AG20443 (cell line): ENCODE data around the gene TGIF1.

Source experiments
- DNase-seq: peaks from one replicate; pipeline ENCODE4 v3.0.0; 2012; ENCODE audit warnings: low spot score, mixed read lengths

The TGIF1 gene

DNA sequence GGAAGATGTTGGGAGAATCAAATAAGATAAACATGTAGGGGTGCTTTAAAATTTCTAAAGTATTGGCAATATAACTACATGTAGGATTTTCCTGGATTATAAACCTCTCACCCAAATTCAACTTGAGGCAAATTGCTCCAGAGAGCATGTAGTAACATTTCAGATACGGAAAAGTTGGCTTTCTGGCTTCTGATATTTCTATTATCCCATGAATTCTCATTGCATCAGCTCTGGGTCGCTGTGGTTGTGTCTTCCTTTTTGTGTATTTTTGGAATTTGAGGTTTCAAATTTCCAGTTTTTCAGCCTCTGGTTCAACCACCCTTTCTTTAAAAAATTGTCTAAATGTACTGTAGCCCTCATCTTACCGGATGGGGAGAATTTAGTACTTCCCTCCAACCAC, 32.3 kb downstream of the TGIF1 start:
- no peak for DNase-seq

DNA sequence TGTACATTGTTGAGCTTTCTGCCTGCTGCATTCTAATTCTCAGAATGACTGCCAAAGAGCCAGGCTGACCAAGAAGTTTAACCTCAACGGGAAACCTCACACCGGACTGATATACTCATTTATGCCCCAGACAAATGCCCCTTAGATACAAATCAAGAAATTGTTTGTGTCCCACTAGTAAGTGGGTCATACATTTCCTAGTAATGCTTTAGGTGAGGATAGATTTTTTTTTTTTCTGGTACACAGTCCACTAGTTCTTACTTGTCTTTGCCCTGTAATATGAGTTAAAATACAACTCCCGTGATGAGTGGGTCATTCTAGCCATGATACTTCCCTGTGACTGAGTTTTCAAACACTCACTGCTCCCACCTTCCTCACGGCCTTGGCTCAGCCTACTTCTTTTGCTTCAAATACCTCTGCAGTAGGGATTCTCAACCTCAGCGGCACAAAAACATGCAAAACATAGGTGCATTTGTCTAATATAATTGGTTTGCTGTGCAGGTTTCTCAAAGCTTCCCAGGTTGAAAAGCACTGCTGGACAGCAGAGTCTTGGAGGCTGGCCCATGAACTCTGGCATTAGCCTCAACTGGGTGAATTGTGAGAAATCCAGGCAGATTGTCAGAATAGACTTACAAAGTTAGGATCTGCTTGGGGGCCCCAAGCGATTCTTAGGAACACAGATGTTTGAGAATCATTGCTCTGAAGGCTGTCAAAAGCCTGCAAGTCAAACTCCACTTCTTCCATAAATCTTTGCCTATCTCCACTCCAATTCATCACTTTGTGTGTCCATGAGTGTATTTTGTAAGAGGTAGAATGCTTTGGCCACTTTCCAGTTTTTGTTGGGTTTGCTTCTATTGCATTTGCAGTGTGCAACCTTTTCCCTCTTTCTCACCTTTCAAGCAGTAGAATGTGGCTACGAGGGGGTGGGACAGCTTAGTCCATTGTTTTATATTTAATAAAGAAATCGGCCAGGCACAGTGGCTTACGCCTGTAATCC, 35.5 kb downstream of the TGIF1 start:
- DNase-seq = no peak

DNA sequence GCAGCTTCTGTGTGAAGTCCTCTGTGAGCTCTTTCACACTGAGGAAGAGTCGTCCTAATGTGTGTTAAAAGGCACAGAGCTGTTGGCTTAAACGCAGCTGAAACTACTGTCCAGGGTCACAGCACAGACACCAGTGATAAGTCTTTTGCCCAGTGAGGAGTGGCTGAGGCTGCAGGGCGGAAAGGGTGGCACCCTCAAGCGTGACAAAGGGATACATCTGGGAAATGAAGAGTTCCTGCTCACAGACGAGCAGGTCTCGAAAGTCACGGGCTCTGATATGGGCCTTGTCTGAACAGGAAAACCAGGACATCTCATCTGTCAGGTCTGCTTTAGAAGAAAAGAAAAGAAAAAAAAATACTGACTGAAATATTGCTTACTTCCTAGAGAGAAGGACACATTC, 36.5 kb downstream of the TGIF1 start:
- no peak for DNase-seq

- no peak for DNase-seq
Observed at GRCh38 chr18:3489462-3489861, 39.5 kb downstream of the TGIF1 start.

GRCh38 chr18:3491981-3492555, 42.1 kb downstream of the TGIF1 start:
- no peak for DNase-seq

GRCh38 chr18:3492721-3493120, 42.7 kb downstream of the TGIF1 start:
- no peak for DNase-seq

- DNase-seq = no peak
Observed at GRCh38 chr18:3493501-3494244, 43.7 kb downstream of the TGIF1 start.

DNA sequence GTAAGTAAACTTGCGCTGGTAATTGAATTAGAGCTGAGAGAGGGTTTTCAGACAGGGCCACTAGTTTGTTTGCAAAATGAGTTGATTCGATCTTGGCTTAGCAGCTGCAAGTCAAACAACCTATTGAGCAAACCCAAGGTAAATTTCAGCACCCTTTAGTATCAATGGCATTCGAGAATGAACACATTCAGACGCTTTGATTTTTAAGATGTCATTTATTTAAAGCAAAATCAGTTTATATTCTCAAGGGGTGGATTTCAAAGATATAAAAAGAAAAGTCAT, 44.2 kb downstream of the TGIF1 start:
- DNase-seq = no peak

DNA sequence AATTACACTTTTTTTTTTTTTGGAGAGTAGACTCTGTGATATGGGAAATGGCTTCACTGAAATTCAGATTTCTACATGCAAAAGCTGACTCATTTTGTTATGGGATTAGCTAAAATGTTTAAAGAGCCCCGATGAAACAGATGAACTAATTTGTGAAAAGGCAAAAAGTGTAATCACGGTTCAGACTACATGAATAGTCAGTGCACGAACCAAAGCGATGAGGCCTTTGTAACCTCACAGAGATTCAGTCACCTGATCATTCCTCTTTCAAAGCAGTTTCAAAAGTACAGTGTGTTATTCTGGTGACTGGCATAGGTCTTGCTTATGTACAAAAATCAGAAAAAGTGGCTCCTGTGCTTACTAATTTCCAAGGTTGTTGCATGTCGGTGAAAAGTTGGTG, 44.6 kb downstream of the TGIF1 start:
- no peak for DNase-seq

GRCh38 chr18:3495691-3496430, 45.9 kb downstream of the TGIF1 start:
- DNase-seq = no peak

DNA sequence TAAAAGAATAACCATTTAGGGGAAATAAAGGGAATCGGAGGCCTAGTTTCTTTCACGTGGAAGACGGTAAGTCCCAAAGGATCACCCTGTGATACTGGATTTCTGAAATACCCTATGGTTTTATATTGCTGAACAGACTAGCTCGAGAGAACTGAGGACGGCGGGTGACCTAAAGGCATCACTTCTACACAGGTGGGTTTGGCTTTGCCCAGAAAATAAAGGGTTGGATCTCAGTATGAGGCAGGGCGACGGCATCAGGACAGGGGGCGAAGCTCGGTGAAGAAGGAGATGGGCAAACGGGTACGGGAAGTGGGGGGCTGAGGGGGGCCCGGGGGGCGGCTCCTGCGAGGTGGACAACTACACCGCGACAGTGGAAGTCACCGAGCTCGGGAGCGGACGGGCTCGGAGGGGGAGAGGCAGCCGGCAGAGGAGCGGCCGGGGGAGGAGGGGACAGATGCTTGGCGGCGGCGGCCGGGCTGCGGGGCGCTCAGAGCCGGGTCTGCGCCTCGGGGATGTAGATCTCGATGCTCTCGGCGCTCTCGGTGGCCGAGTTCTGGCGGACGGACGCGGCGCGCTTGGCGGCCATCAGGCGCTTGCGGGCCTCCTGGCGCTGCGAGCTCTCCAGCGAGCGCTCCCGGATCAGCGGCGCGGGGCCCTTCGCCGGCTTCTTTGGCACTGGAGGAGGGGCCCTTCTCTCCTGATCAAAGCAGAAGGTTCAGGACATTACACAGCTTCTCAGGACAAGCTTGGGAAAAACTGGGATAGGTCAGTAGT, 48.9 kb downstream of the TGIF1 start:
- peak; percentile 80 for DNase-seq

GRCh38 chr18:3499501-3499900, 49.5 kb downstream of the TGIF1 start:
- peak; percentile 33 for DNase-seq

DNA sequence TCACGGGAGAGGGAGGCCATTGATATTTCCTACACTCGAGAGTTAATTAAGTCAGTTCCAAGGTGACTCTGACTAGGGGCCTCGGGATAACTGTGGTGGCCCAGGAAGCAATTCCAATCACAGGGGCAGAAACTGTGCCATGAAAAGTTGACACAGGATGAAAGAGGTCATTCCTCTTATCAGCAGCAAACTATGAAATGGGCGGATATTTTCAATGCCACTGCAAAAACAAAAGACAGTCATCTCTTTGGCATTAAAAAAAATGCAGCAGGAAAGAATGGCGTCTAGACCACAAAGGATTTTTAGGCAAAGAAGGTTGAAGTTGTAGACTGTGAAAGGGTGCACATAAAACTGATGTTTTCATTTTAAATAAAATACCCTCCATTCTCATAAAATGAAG, 50.0 kb downstream of the TGIF1 start:
- DNase-seq = no peak

- DNase-seq = no peak
Observed at GRCh38 chr18:3502650-3503049, 52.7 kb downstream of the TGIF1 start.

DNA sequence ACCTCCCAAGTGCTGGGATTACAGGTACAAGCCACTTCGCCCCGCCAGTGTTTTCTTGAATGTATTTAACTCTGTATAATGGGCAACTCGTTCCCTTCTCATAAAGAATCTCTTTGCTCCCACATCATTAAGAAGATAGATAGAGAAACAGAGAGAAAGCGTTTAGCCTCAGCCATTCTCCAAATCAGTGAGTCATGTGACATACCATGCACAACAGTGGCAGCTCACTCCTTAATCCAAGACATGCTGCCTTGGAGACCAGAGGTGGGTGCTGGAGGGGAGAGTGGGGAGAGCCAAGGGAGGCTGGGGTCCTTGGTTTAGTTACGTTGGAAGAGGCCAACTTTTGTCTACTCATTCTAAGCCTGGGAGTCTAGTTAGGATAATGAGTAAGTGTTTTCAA, 54.7 kb downstream of the TGIF1 start:
- no peak for DNase-seq

- no peak for DNase-seq
Observed at GRCh38 chr18:3508576-3509549, 58.9 kb downstream of the TGIF1 start.
